Nephron (organoid): Measurements from ENCODE around the gene GDF2.

ENCODE experiments used
- H3K27ac Mint-ChIP-seq, 3 experiments: 2 replicates each; pipeline ENCODE4 v1.8.0; 2020; ENCODE audit warnings: mixed read lengths in 3 of 3, mild to moderate bottlenecking in 2 of 3, moderate library complexity in 1 of 3
- H3K27me3 Mint-ChIP-seq: 2 replicates; pipeline ENCODE4 v1.8.0; 2021; ENCODE audit warnings: low read depth, mild to moderate bottlenecking, moderate library complexity, mixed read lengths
- H3K36me3 Mint-ChIP-seq: 2 replicates; pipeline ENCODE4 v1.8.0; 2020; ENCODE audit warnings: low read depth, mixed read lengths
- H3K4me1 Mint-ChIP-seq: 2 replicates; pipeline ENCODE4 v1.8.0; 2020; ENCODE audit warnings: mixed read lengths
- H3K4me3 Mint-ChIP-seq, 3 experiments: 2 replicates each; pipeline ENCODE4 v1.8.0; 2020; ENCODE audit warnings: mild to moderate bottlenecking in 3 of 3, mixed read lengths in 3 of 3, moderate library complexity in 2 of 3
- H3K9me3 Mint-ChIP-seq: 2 replicates; pipeline ENCODE4 v1.8.0; 2020; ENCODE audit warnings: mixed read lengths
- TF ChIP-seq, protein P1 (sequence below), 3 experiments: fragments of 200-600 bp; sonication (generic); IDR thresholded peaks; one replicate each; pipeline ENCODE4 v1.5.0; 2021; ENCODE audit warnings: antibody characterized with exemption in 3 of 3; ENCODE audit not compliant: unreplicated experiment in 3 of 3

GDF2 gene

DNA sequence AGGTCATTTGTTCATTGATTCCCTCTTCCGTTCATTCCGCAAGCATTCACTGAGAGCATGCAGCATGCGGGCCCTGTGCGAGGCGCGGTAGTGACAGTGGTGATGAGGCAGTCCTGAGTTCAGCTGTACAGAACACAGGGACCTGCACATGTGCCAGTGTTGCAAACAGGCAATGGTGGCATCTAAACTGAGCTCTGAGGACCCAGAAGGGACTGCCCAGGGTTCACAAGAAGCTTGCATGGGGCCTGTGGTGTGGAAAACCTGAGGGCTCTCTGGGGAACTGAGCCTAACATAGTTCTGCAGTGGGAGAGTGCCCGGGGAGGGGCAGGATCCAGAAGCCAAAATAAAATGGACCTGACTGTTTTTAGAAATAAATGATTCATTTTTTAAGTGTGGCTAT lies 48.6 kb downstream of the GDF2 start:
- H3K27ac Mint-ChIP-seq = peak overlapping the region in 1 of 3 experiments; percentile 82
- H3K36me3 Mint-ChIP-seq = no peaks in the 10 kb centered on the region
- no peaks in the 10 kb centered on the region for H3K9me3 Mint-ChIP-seq
- peaks cover 18% of the 10 kb centered on the region for H3K27me3 Mint-ChIP-seq
- H3K4me3 Mint-ChIP-seq = no peak overlapping the region
- TF ChIP-seq, protein P1, sequence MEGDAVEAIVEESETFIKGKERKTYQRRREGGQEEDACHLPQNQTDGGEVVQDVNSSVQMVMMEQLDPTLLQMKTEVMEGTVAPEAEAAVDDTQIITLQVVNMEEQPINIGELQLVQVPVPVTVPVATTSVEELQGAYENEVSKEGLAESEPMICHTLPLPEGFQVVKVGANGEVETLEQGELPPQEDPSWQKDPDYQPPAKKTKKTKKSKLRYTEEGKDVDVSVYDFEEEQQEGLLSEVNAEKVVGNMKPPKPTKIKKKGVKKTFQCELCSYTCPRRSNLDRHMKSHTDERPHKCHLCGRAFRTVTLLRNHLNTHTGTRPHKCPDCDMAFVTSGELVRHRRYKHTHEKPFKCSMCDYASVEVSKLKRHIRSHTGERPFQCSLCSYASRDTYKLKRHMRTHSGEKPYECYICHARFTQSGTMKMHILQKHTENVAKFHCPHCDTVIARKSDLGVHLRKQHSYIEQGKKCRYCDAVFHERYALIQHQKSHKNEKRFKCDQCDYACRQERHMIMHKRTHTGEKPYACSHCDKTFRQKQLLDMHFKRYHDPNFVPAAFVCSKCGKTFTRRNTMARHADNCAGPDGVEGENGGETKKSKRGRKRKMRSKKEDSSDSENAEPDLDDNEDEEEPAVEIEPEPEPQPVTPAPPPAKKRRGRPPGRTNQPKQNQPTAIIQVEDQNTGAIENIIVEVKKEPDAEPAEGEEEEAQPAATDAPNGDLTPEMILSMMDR (IDR thresholded peaks at IDR 0.05; ENCODE audit: unreplicated experiment in 3 of 3) = no peak
- H3K4me1 Mint-ChIP-seq = peaks cover 26% of the 10 kb centered on the region

DNA sequence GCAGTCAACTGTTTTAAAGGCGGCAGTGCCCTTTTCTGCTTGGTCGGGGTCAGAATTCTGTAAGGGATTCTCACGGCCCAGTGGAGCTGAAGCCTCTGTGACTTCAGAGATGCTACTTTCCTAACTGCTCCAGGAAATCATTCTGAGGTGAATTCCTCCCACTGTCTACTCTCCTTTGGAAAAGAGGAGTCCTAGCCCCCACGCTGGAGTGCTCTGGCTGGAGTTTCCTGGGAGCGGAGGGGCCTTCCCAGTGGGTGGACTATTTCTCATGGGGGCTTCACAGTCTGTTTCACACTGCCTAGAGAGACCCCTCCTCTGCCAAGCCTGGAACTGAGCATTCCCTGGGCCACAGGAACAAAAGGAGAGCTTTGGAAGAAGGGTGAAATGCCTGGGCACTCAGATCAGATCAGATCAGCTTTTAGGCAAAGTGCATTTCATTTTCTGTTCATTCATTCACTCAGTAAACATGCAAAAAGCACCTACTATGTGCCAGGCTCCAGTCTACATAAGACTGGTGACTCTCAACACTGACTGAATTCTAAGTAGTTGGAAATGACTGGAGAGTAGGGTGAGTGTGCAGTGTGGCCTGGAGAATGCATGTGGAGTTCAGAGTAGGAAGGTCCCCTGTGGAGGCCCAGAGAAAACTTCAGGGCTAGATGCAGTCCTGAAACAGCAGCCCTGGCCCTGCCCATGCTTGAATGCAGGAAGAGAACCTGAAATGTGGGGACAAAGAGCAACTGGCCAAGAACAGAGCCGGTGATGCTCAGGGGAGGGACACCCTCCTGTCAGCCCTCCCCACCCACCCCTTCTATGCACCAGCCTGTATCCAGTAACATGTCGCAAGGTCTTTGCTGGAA lies 49.6 kb downstream of the GDF2 start:
- Mint-ChIP-seq H3K27ac (peak overlapping the region in 2 of 3 experiments; percentile 55 to 63), H3K27me3 (peaks cover 20% of the 10 kb centered on the region), H3K9me3 (no peaks in the 10 kb centered on the region), H3K36me3 (no peaks in the 10 kb centered on the region), H3K4me1 (peaks cover 31% of the 10 kb centered on the region), H3K4me3 (no peak overlapping the region)
- TF ChIP-seq, protein P1 (IDR thresholded peaks at IDR 0.05; ENCODE audit: unreplicated experiment in 3 of 3) = no peak

DNA sequence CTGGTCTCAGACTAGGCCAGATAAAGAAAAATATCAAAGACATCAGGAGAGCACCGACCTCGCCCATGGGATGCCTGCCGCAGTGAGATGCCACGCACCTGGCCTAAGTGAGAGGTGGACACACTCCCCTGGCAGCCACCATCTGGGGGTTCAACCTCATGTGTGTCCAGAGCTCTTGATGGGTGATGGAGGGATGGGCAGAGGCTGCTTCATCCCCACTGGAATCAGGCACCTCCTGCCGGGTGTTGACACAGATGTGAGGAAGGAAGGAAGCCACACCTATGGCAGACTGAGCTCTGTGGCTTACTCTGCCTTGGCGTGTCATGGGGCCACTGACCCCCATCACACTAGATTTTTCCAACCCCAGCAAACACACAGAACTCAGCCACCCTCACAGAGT lies 50.5 kb downstream of the GDF2 start:
- TF ChIP-seq, protein P1 (IDR thresholded peaks at IDR 0.05; ENCODE audit: unreplicated experiment in 3 of 3) = no peak
- H3K36me3 Mint-ChIP-seq = no peaks in the 10 kb centered on the region
- peaks cover 24% of the 10 kb centered on the region for H3K27me3 Mint-ChIP-seq
- no peak overlapping the region for H3K4me3 Mint-ChIP-seq
- H3K4me1 Mint-ChIP-seq = peaks cover 40% of the 10 kb centered on the region
- H3K9me3 Mint-ChIP-seq = peaks cover 2% of the 10 kb centered on the region
- H3K27ac Mint-ChIP-seq = no peak overlapping the region

DNA sequence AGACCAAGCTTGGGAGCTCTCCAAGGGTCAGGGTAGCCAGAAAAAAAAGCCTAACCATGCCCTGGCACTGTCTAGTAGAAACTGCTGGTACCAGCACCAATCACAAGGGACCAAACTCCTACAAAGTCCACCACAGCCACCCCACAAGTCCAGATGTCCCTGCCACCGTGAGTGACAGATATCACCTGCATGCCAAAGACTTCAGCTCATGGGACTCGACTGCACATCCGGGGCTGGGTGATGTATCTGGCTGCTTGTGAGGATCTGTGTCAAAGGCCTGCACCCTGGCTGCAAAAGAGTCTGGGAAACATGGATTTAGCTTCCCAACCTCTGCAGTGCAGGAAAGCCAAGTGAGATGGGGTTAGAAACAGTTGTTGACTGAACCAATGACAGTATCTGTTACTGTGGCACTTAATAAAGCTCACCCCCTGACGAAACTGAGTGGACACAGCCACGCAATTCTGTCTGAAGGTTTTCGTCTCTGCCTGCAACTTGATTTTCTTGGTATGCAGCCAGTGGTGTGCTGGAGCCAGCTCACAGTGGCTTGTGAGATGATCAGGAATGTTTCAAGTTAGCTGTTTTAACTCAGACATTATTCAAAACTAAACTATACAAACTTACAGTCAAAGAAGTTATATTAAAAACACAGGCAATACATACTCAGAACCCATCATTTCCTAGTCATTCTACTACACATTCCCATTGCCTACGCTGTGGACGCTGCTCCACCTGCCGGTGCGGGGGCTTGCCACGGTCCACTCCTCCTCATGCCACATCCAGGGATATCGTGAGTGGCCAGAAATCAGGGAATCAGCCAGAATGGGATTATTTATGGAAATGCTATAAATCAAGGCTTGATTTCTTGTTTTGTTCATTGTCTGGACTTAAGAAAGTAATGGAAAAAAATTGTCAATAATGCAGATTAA lies 52.6 kb downstream of the GDF2 start:
- TF ChIP-seq, protein P1 (IDR thresholded peaks at IDR 0.05; ENCODE audit: unreplicated experiment in 3 of 3) = no peak
- Mint-ChIP-seq H3K36me3 (no peaks in the 10 kb centered on the region), H3K4me3 (no peak overlapping the region), H3K27ac (peak overlapping the region in 2 of 3 experiments; percentile 36 to 42), H3K9me3 (peaks cover 2% of the 10 kb centered on the region), H3K4me1 (peaks cover 53% of the 10 kb centered on the region), H3K27me3 (peaks cover 34% of the 10 kb centered on the region)

DNA sequence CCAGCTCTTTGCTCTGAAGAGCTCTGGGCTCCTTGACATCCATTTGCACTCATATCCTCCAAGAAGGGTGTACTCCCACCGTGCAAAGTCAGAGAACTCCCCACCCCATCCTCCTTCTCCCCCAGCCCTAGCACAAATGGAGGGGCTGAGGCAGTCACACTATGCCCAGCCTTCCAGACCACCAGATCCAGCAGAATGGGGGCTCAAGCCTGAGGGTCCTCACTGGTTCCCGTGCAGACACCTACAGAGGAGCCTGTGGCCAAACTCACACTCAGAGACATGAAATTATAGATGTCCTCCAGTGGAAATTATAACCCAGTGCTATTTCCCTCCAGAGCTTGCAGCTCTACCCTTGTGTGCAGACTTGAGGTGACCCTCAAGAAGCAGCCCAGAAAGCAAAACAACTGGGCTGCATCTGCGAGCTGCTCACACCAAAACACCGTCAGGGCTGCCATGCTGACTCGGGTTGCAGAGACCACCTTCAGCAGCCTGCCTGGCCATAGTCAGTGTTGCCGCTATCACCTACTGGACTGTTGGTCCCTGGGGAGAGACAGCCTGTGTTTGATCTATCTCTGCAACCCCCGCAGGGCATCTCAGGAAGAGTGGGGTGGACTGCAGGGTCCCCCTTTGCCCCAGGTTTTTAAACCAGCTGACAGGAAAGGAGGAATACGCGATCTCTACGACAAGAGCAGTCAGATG lies 54.4 kb downstream of the GDF2 start:
- Mint-ChIP-seq H3K36me3 (no peaks in the 10 kb centered on the region), H3K27me3 (peaks cover 47% of the 10 kb centered on the region), H3K9me3 (peaks cover 2% of the 10 kb centered on the region), H3K4me3 (no peak overlapping the region), H3K27ac (peak overlapping the region in 1 of 3 experiments; percentile 9), H3K4me1 (peaks cover 54% of the 10 kb centered on the region)
- TF ChIP-seq, protein P1 (IDR thresholded peaks at IDR 0.05; ENCODE audit: unreplicated experiment in 3 of 3) = no peak
